GM06990 (cell line): Measurements from ENCODE around the gene PRPS1.

Source experiments
- DNase-seq: peaks from one replicate; pipeline ENCODE4 v3.0.0-alpha.2; 2011; ENCODE audit not compliant: insufficient read length; ENCODE audit errors: extremely low read depth
- H3K27me3 ChIP-seq: replicated peaks from 2 replicates; pipeline ENCODE4 v1.6.0; 2011; ENCODE audit warnings: low read length; ENCODE audit not compliant: control insufficient read depth, insufficient read depth
- H3K36me3 ChIP-seq: 2 replicates; pipeline ENCODE4 v1.5.1; 2011; ENCODE audit warnings: low read length; ENCODE audit not compliant: control insufficient read depth, insufficient read depth
- H3K4me3 ChIP-seq: replicated peaks from 2 replicates; pipeline ENCODE4 v1.5.1; 2011; ENCODE audit warnings: low read depth, mild to moderate bottlenecking, control low read depth, low read length
- CTCF ChIP-seq: IDR thresholded peaks from 2 replicates; pipeline ENCODE4 v1.5.1; 2011; ENCODE audit warnings: low read length, control low read depth, mild to moderate bottlenecking, inconsistent platforms; ENCODE audit not compliant: insufficient read depth, poor library complexity, severe bottlenecking

PRPS1 gene

GRCh38 chrX:107597791-107598190, 30.5 kb upstream of the PRPS1 start:
- TF ChIP-seq CTCF = no peak
- no peaks in the 10 kb centered on the region for H3K36me3 ChIP-seq
- DNase-seq = no peak
- no peaks in the 10 kb centered on the region for H3K27me3 ChIP-seq
- no peak overlapping the region for H3K4me3 ChIP-seq

- no peak overlapping the region for H3K4me3 ChIP-seq
- no peak for TF ChIP-seq CTCF
- H3K36me3 ChIP-seq = no peaks in the 10 kb centered on the region
- no peak for DNase-seq
- H3K27me3 ChIP-seq = no peaks in the 10 kb centered on the region
Observed at GRCh38 chrX:107599450-107599861, 28.9 kb upstream of the PRPS1 start.

GRCh38 chrX:107600366-107600765, 27.9 kb upstream of the PRPS1 start:
- H3K4me3 ChIP-seq = no peak overlapping the region
- no peak for DNase-seq
- no peak for TF ChIP-seq CTCF
- no peaks in the 10 kb centered on the region for H3K36me3 ChIP-seq
- H3K27me3 ChIP-seq = no peaks in the 10 kb centered on the region

- Histone ChIP-seq H3K27me3 (no peaks in the 10 kb centered on the region), H3K36me3 (no peaks in the 10 kb centered on the region), H3K4me3 (no peak overlapping the region)
- DNase-seq = no peak
- no peak for TF ChIP-seq CTCF
Observed at GRCh38 chrX:107601326-107601725, 27.0 kb upstream of the PRPS1 start.

GRCh38 chrX:107601759-107602158, 26.6 kb upstream of the PRPS1 start:
- DNase-seq = no peak
- Histone ChIP-seq H3K36me3 (no peaks in the 10 kb centered on the region), H3K27me3 (no peaks in the 10 kb centered on the region), H3K4me3 (no peak overlapping the region)
- TF ChIP-seq CTCF = no peak

- H3K4me3 ChIP-seq = no peak overlapping the region
- TF ChIP-seq CTCF = no peak
Observed at GRCh38 chrX:107602694-107603239, 25.5 kb upstream of the PRPS1 start.

More at GRCh38 chrX:107602694-107603239, 25.5 kb upstream of the PRPS1 start:
- Histone ChIP-seq H3K36me3 (no peaks in the 10 kb centered on the region), H3K27me3 (no peaks in the 10 kb centered on the region)
- no peak for DNase-seq
